ENCODE results near the gene CNTFR.
"Not testable (repeated sequence)": the region's sequence is repeated elsewhere in the genome, so short reads cannot be mapped to it uniquely, and the experiment has no call there.

CNTFR gene

GRCh38 chr9:34554211-34555001 is 35.1 kb downstream of the CNTFR start:
- no peak for DNase-seq

- DNase-seq = no peak
Measured at GRCh38 chr9:34553511-34554021, 36.0 kb downstream of the CNTFR start.

DNA sequence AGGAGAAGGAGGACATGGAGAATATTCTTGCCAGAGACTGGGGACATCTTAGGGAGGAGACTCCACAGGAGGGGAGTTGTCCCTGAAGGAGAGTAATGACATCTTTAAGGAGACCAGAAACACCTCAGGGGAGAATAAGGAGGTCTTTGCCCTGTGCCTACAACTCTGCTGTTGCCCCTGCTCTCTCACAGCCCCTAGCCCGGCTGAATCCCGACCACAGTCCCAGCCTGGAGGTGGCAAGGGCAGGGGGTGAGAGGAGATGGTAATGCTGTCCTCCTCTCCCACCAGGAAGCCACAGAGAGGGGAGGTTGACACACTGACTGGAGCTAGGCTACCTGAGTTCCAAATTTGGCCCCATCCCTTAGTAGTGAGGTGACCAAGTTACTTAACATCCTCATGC is 36.5 kb downstream of the CNTFR start:
- DNase-seq = no peak

DNA sequence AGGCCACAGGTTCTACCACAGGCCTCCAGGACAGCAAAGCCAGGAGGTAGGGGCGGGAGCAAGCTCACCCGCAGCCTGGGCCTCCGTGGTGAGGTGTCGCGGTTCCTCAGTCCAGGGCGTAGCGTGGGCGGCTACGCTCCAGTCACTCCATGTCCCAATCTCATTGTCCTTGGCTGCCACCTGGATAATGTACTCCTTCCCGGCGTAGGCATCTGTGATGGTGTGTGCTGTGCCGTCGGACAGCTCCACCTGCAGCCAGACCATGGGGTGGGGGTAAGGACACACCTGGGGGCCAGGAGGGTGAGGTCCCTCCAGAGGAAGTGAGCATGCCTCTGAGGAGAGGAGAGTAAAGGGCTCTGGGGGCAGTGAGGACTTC is 36.9 kb downstream of the CNTFR start:
- DNase-seq = no peak

DNA sequence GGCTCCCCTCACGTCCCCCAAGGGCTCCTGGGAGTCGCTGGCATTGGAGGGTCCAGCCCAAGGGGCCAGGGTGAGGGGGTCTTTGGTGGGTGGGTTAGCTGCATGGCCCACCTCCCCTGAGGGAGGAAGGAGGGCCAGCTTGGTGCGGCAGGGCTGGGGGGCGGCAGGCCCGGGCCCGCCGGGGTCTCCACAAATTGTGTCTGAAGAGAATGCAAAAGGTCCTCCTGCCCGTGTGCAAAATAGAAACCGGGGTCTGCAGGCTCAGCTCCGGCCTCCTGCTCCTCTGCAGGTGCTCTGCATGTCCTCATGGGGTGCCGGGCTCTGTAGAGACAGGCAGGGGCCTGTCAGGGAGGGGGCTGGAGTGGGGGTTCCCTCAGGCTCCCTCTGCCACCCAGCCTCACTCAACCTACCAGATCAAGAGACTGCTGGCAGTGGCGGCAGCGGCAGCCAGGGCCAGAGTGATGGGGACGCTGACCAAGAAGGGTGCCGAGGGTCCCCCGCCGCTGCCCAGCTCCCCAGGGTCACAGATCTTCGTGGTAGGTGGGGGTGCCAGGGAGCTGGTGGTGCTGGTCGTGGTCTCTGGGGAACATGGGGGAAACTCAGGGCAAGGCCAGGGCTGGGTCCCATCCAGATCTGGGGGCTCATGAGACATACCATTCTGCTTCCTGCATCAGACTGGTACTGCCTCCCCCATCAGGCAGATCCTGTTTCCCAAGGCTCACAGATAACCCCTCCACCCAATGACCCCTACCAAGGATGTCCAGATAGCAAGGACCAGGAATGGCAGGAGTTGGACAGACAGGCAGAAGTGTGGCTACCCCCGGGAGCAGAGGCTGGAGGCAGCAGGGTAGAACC is 37.5 kb downstream of the CNTFR start:
- DNase-seq = no peak

- DNase-seq = no peak
Measured at GRCh38 chr9:34550681-34551270, 38.7 kb downstream of the CNTFR start.

GRCh38 chr9:34550016-34550680 is 39.4 kb downstream of the CNTFR start:
- DNase-seq = no peak

- no peak for DNase-seq
Measured at GRCh38 chr9:34549407-34549732, 40.2 kb downstream of the CNTFR start.

GRCh38 chr9:34547960-34548611 is 41.4 kb downstream of the CNTFR start:
- DNase-seq = peak; percentile 20

GRCh38 chr9:34546834-34547827 is 42.4 kb downstream of the CNTFR start:
- peak; percentile 71 for DNase-seq

DNA sequence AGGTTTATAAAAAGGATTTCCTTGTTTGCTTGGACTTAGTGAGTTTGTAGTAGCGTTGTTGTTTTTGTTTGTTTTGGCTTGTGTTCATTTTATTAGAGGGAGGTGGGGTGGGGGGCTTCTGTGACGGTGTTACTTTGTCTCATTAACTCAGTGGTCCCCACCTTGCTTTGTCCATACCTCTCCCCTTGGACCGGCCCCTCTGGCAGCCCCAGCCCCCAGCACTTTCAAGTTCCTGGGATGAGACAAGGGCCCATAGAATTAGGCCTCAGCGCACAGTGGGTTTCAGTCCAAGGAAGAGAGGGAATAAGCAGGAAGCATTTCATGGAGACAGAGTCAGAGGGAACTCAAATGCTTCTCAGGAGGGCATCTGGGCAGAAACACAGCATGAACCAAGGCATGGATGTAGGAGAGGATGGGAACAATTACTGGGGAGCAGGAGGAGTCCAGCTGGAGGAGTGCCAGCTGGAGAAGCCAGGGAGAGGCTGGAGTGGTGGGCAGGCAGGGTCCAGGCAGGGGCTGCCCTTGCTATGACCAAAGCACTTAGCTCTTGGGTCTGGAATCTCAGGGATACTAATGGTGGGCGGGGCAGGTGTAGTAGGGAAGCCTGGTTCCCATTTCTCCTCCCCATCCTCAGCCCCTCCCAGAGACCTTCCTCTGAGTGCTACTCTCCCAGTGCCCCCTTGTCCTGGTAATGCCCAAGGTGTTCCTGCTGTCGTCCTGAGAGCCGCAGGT is 43.3 kb downstream of the CNTFR start:
- no peak for DNase-seq

DNA sequence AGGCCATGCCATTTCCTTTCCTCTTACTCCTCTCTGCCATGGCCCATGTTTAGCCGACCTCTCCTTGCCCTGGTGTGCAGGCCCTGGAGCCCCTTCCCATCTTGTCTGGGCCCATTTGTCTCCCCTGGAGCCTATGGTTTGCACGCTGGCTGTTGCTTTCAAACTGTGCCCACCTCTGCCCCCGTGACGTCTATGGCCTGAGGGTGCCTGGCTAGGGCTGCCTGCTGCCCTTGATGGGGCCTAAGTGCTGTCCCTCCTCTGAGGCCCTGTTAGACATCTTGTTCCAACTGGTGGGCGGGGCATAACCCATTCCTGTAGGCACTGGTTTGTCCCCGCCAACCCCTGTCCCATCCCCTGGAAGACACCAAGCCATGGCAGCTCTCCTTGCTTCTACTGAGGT is 44.0 kb downstream of the CNTFR start:
- no peak for DNase-seq

GRCh38 chr9:34544035-34544434 is 45.5 kb downstream of the CNTFR start:
- no peak for DNase-seq

DNA sequence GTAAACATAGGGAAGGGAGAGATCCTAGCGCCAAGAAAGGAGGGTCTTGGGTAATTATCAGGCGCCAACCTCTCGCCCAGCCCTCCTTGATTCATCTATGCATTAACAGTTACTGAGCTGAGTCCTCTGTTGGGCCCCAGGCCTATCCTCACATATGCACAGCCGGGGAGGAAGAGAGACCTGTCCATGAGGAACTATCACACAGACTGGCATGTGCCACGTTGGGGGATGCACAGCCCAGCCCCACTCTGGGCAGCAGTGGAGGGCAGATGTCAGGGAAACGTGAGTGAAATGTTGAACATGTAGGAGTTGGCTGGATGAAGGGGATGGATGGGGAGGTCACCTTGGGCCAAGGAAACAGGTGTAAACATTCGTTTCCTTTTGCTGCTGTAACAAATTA is 48.0 kb downstream of the CNTFR start:
- DNase-seq = no peak

GRCh38 chr9:34540827-34541226 is 48.7 kb downstream of the CNTFR start:
- no peak for DNase-seq

DNA sequence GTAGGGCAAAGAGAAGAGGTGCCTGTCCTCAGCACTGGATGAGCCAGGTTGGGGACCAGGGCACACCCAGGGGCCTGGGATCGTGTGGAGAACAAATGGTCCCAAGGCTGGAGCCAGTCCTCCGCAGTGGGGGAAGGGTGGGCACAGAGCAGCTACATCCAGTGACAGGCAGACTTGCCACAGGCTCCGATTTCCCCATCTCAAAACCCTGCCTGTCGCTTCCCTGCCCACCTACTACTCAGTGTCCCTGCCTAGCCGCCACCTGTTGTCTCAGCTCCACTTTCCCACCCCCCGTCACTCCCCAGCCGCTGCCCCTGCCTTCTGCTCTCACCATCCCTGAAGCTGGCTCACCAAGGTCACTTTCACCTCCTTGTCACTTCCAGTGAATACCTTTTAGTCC is 52.8 kb downstream of the CNTFR start:
- no peak for DNase-seq

- DNase-seq = not testable (repeated sequence)
Measured at GRCh38 chr9:34532041-34532440, 57.5 kb downstream of the CNTFR start.

- no peak for DNase-seq
Measured at GRCh38 chr9:34526026-34526425, 63.5 kb downstream of the CNTFR start.

DNA sequence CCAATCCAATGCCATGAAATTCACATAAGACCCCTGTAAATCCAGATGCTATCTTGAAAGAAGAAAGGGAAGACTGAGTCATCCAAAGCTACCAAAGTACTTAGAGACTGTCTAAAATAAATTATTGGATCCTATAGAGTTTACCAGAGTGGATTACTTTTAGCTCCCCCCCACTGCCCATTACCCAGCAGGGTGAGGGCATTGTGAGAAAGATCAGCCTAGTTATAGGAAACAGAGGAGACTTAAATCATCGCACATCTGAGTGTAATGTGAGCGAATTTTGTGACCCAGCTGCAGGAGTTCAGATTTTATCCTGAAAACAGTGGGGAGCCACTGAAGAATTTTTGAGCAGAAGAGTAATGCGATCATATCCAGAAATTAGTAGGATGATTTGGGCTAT is 65.2 kb downstream of the CNTFR start:
- no peak for DNase-seq

- peak; percentile 85 for DNase-seq
Measured at GRCh38 chr9:34522971-34523797, 66.3 kb downstream of the CNTFR start, which contains the start of gene ENHO. Gene ENHO (minus strand): TSS chr9:34522990. CDS start chr9:34521695, 1,295 bp downstream.
